BLaER1 (cell line): ENCODE data around the gene CDRT15.

ENCODE experiments used
- H3K27ac ChIP-seq: shearing (Covaris generic); formaldehyde crosslinking; 2 replicates; pipeline ENCODE4 v1.8.1; 2022
- H3K27me3 ChIP-seq: shearing (Covaris generic); formaldehyde crosslinking; 2 replicates; pipeline ENCODE4 v1.8.1; 2022
- H3K36me3 ChIP-seq: shearing (Covaris generic); formaldehyde crosslinking; 2 replicates; pipeline ENCODE4 v1.8.1; 2022
- H3K4me1 ChIP-seq: shearing (Covaris generic); formaldehyde crosslinking; 2 replicates; pipeline ENCODE4 v1.8.1; 2022
- H3K4me2 ChIP-seq: shearing (Covaris generic); formaldehyde crosslinking; 2 replicates; pipeline ENCODE4 v1.8.1; 2022
- H3K4me3 ChIP-seq: shearing (Covaris generic); formaldehyde crosslinking; 2 replicates; pipeline ENCODE4 v1.8.1; 2022
- H3K9ac ChIP-seq: shearing (Covaris generic); formaldehyde crosslinking; 2 replicates; pipeline ENCODE4 v1.8.1; 2022
- H3K9me3 ChIP-seq: shearing (Covaris generic); formaldehyde crosslinking; 2 replicates; pipeline ENCODE4 v1.8.1; 2022
- H4K20me1 ChIP-seq: shearing (Covaris generic); formaldehyde crosslinking; 2 replicates; pipeline ENCODE4 v1.8.1; 2022
- Cebpa-rat ChIP-seq: shearing (Covaris generic); IDR thresholded peaks from 2 replicates; pipeline ENCODE4 v1.8.1; 2022

Gene CDRT15

GRCh38 chr17:14228903-14229302, 7.8 kb downstream of the CDRT15 start:
- Histone ChIP-seq H3K27ac (no peak overlapping the region), H3K9ac (no peak overlapping the region), H3K4me3 (no peak overlapping the region), H3K4me1 (no peaks in the 10 kb centered on the region), H3K36me3 (no peaks in the 10 kb centered on the region), H3K9me3 (peaks cover 3% of the 10 kb centered on the region; the same call in 1 of the 2 replicates), H4K20me1 (no peaks in the 10 kb centered on the region), H3K27me3 (no peaks in the 10 kb centered on the region), H3K4me2 (no peak overlapping the region)
- no peak for TF ChIP-seq Cebpa-rat

- Histone ChIP-seq H3K4me3 (no peak overlapping the region), H3K4me1 (no peaks in the 10 kb centered on the region), H4K20me1 (no peaks in the 10 kb centered on the region), H3K27ac (no peak overlapping the region), H3K27me3 (no peaks in the 10 kb centered on the region), H3K9me3 (peaks cover 3% of the 10 kb centered on the region; the same call in 1 of the 2 replicates), H3K36me3 (no peaks in the 10 kb centered on the region), H3K4me2 (no peak overlapping the region), H3K9ac (no peak overlapping the region)
- no peak for TF ChIP-seq Cebpa-rat
These were observed 9.6 kb downstream of the CDRT15 start for GRCh38 chr17:14227052-14227451.

GRCh38 chr17:14225254-14225980, 11.2 kb downstream of the CDRT15 start:
- H3K36me3 ChIP-seq = no peaks in the 10 kb centered on the region
- H3K27ac ChIP-seq = no peak overlapping the region
- no peak overlapping the region for H3K4me3 ChIP-seq
- no peak overlapping the region for H3K9ac ChIP-seq
- H3K4me2 ChIP-seq = no peak overlapping the region
- TF ChIP-seq Cebpa-rat = no peak
- no peaks in the 10 kb centered on the region for H3K4me1 ChIP-seq
- no peaks in the 10 kb centered on the region for H3K27me3 ChIP-seq
- H4K20me1 ChIP-seq = no peaks in the 10 kb centered on the region
- no peaks in the 10 kb centered on the region for H3K9me3 ChIP-seq

- Histone ChIP-seq H3K4me1 (no peaks in the 10 kb centered on the region), H3K9ac (no peak overlapping the region), H3K4me3 (no peak overlapping the region), H3K9me3 (no peaks in the 10 kb centered on the region), H3K4me2 (no peak overlapping the region), H3K27ac (no peak overlapping the region), H4K20me1 (no peaks in the 10 kb centered on the region), H3K27me3 (no peaks in the 10 kb centered on the region), H3K36me3 (no peaks in the 10 kb centered on the region)
- TF ChIP-seq Cebpa-rat = no peak
These were observed 14.1 kb downstream of the CDRT15 start for GRCh38 chr17:14222611-14223010.

- Histone ChIP-seq H3K9me3 (peaks cover 13% of the 10 kb centered on the region), H3K4me2 (no peak overlapping the region), H3K9ac (no peak overlapping the region), H3K4me3 (no peak overlapping the region), H4K20me1 (no peaks in the 10 kb centered on the region), H3K4me1 (no peaks in the 10 kb centered on the region), H3K27me3 (no peaks in the 10 kb centered on the region), H3K36me3 (peaks cover 29% of the 10 kb centered on the region), H3K27ac (no peak overlapping the region)
- no peak for TF ChIP-seq Cebpa-rat
These were observed 22.4 kb downstream of the CDRT15 start for GRCh38 chr17:14214271-14214670.

GRCh38 chr17:14212401-14212800, 24.3 kb downstream of the CDRT15 start:
- Histone ChIP-seq H3K27me3 (no peaks in the 10 kb centered on the region), H3K4me1 (no peaks in the 10 kb centered on the region), H3K4me3 (no peak overlapping the region), H3K9me3 (peaks cover 13% of the 10 kb centered on the region), H3K36me3 (peaks cover 47% of the 10 kb centered on the region), H4K20me1 (no peaks in the 10 kb centered on the region), H3K4me2 (no peak overlapping the region), H3K27ac (no peak overlapping the region), H3K9ac (no peak overlapping the region)
- no peak for TF ChIP-seq Cebpa-rat

- Histone ChIP-seq H3K4me3 (no peak overlapping the region), H3K9me3 (peaks cover 13% of the 10 kb centered on the region), H3K36me3 (peaks cover 53% of the 10 kb centered on the region), H3K4me1 (no peaks in the 10 kb centered on the region), H3K27me3 (no peaks in the 10 kb centered on the region), H3K27ac (no peak overlapping the region), H3K4me2 (no peak overlapping the region), H3K9ac (no peak overlapping the region), H4K20me1 (peaks cover 4% of the 10 kb centered on the region; the same call in 1 of the 2 replicates)
- no peak for TF ChIP-seq Cebpa-rat
These were observed 24.9 kb downstream of the CDRT15 start for GRCh38 chr17:14211801-14212200.

GRCh38 chr17:14211246-14211645, 25.4 kb downstream of the CDRT15 start:
- Histone ChIP-seq H3K4me3 (no peak overlapping the region), H3K27ac (no peak overlapping the region), H3K9me3 (peaks cover 13% of the 10 kb centered on the region), H3K27me3 (no peaks in the 10 kb centered on the region), H4K20me1 (peaks cover 8% of the 10 kb centered on the region; the same call in 1 of the 2 replicates), H3K4me2 (no peak overlapping the region), H3K9ac (no peak overlapping the region), H3K36me3 (peaks cover 58% of the 10 kb centered on the region), H3K4me1 (no peaks in the 10 kb centered on the region)
- TF ChIP-seq Cebpa-rat = no peak

GRCh38 chr17:14209215-14209614, 27.4 kb downstream of the CDRT15 start:
- Histone ChIP-seq H4K20me1 (peaks cover 25% of the 10 kb centered on the region; the same call in 1 of the 2 replicates), H3K27me3 (no peaks in the 10 kb centered on the region), H3K9me3 (peaks cover 13% of the 10 kb centered on the region), H3K4me1 (no peaks in the 10 kb centered on the region), H3K27ac (no peak overlapping the region), H3K4me3 (no peak overlapping the region), H3K36me3 (peaks cover 75% of the 10 kb centered on the region), H3K9ac (no peak overlapping the region), H3K4me2 (no peak overlapping the region)
- TF ChIP-seq Cebpa-rat = no peak

GRCh38 chr17:14207791-14208190, 28.9 kb downstream of the CDRT15 start:
- H3K36me3 ChIP-seq = peaks cover 81% of the 10 kb centered on the region
- peaks cover 35% of the 10 kb centered on the region; the same call in 1 of the 2 replicates for H4K20me1 ChIP-seq
- no peak overlapping the region for H3K27ac ChIP-seq
- no peak overlapping the region for H3K4me2 ChIP-seq
- no peak overlapping the region for H3K9ac ChIP-seq
- no peak overlapping the region for H3K4me3 ChIP-seq
- H3K27me3 ChIP-seq = no peaks in the 10 kb centered on the region
- H3K4me1 ChIP-seq = no peaks in the 10 kb centered on the region
- H3K9me3 ChIP-seq = peaks cover 13% of the 10 kb centered on the region
- TF ChIP-seq Cebpa-rat = no peak
